WTC11 (cell line): ENCODE results near the gene F2RL3.

Experiments used
- CBFB ChIP-seq: sonication (generic); formaldehyde crosslinking; IDR thresholded peaks from 2 replicates; pipeline ENCODE4 v1.8.1; 2022; ENCODE audit warnings: mild to moderate bottlenecking, low read depth, missing genetic modification reagents
- ESRRA ChIP-seq: sonication (generic); formaldehyde crosslinking; IDR thresholded peaks from 2 replicates; pipeline ENCODE4 v1.8.1; 2022; ENCODE audit warnings: mild to moderate bottlenecking, missing genetic modification reagents, borderline replicate concordance
- JUN ChIP-seq: sonication (generic); formaldehyde crosslinking; IDR thresholded peaks from 2 replicates; pipeline ENCODE4 v1.8.0; 2023; ENCODE audit warnings: mild to moderate bottlenecking, missing genetic modification reagents
- NFYB ChIP-seq: sonication (generic); formaldehyde crosslinking; conservative IDR thresholded peaks from 2 replicates; pipeline ENCODE4 v1.8.0; 2022; ENCODE audit warnings: low read depth, missing genetic modification reagents
- NR2C2 ChIP-seq: sonication (generic); formaldehyde crosslinking; IDR thresholded peaks from 2 replicates; pipeline ENCODE4 v1.8.0; 2022; ENCODE audit warnings: mild to moderate bottlenecking, missing genetic modification reagents
- NR3C1 ChIP-seq: sonication (generic); formaldehyde crosslinking; conservative IDR thresholded peaks from 2 replicates; pipeline ENCODE4 v1.8.1; 2023; ENCODE audit warnings: low read depth, mild to moderate bottlenecking, missing genetic modification reagents
- TCF7 ChIP-seq: sonication (generic); formaldehyde crosslinking; IDR thresholded peaks from 2 replicates; pipeline ENCODE4 v1.8.0; 2022; ENCODE audit warnings: mild to moderate bottlenecking, low read depth, missing genetic modification reagents, moderate library complexity
- ZNF263 ChIP-seq: sonication (generic); formaldehyde crosslinking; IDR thresholded peaks from 2 replicates; pipeline ENCODE4 v1.8.1; 2022; ENCODE audit warnings: low read depth, mild to moderate bottlenecking, moderate library complexity, missing genetic modification reagents
- TF ChIP-seq, protein P1 (sequence below): fragments of 200-600 bp; IDR thresholded peaks from 2 replicates; pipeline ENCODE4 v1.8.0; 2022; ENCODE audit warnings: antibody characterized with exemption
- TF ChIP-seq, protein P2 (sequence below): sonication (generic); formaldehyde crosslinking; IDR thresholded peaks from 2 replicates; pipeline ENCODE4 v1.8.0; 2022; ENCODE audit warnings: mild to moderate bottlenecking, missing genetic modification reagents

DNA sequence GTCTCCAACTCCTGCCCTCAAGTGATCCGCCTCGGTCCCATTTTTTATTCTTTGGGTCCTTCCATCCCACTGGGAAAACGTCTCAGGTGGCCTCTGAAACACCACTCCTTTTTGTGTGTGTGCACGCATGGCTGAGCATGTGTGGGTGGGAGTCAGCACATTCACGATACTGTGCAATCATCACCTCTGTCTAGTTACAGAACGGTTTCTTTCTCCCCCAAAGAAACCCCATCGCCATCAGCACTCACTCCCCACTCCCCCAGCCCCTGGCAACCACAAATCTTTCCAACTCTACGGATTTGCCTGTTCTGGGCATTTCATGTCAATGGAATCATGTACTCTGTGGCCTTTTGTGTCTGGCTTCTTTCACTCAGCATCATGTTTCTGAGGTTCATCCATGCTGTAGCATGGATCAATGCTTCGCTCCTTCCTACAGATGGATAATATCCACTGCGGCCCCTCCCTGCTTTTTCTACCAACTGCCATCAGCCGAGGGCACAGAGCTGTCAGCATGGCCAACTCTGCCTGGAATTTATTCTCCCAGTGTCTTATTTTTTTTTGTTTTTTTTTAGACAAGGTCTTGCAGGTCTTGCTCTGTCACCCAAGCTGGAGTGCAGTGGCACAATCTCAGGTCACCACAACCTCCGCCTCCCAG is 9.7 kb downstream of the F2RL3 start:
- no peak for TF ChIP-seq ESRRA
- TF ChIP-seq NFYB, result no peak
- TF ChIP-seq, protein P1, sequence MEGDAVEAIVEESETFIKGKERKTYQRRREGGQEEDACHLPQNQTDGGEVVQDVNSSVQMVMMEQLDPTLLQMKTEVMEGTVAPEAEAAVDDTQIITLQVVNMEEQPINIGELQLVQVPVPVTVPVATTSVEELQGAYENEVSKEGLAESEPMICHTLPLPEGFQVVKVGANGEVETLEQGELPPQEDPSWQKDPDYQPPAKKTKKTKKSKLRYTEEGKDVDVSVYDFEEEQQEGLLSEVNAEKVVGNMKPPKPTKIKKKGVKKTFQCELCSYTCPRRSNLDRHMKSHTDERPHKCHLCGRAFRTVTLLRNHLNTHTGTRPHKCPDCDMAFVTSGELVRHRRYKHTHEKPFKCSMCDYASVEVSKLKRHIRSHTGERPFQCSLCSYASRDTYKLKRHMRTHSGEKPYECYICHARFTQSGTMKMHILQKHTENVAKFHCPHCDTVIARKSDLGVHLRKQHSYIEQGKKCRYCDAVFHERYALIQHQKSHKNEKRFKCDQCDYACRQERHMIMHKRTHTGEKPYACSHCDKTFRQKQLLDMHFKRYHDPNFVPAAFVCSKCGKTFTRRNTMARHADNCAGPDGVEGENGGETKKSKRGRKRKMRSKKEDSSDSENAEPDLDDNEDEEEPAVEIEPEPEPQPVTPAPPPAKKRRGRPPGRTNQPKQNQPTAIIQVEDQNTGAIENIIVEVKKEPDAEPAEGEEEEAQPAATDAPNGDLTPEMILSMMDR, result no peak
- TF ChIP-seq, protein P2, sequence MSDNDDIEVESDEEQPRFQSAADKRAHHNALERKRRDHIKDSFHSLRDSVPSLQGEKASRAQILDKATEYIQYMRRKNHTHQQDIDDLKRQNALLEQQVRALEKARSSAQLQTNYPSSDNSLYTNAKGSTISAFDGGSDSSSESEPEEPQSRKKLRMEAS (CRISPR knock-in tag), result no peak
- no peak for TF ChIP-seq CBFB
- no peak for TF ChIP-seq ZNF263
- no peak for TF ChIP-seq NR2C2
- TF ChIP-seq TCF7 (CRISPR knock-in tag), result no peak
- no peak for TF ChIP-seq NR3C1
- no peak for TF ChIP-seq JUN (CRISPR knock-in tag)
